H54 (cell line): ENCODE measurements around the gene MOCS3.

Experiments used
- DNase-seq: peaks from one replicate; pipeline ENCODE4 v3.0.0; 2011; ENCODE audit warnings: low spot score, mixed read lengths; ENCODE audit not compliant: insufficient read length
- FAIRE-seq: peaks from 3 replicates; lab custom pipeline; 2011; peaks lifted over from hg19 to GRCh38; lab: Jason Lieb, UNC
- POLR2A ChIP-seq: IDR thresholded peaks from 2 replicates; pipeline ENCODE4 v1.6.1; 2011; ENCODE audit warnings: low read depth, mild to moderate bottlenecking, low read length

MOCS3 gene

GRCh38 chr20:50924261-50924920 is 34.2 kb upstream of the MOCS3 start:
- no peak for FAIRE-seq
- no peak for TF ChIP-seq POLR2A
- DNase-seq: no peak

GRCh38 chr20:50926530-50926929 is 32.1 kb upstream of the MOCS3 start:
- DNase-seq: no peak
- no peak for FAIRE-seq
- TF ChIP-seq POLR2A: no peak

- no peak for TF ChIP-seq POLR2A
- FAIRE-seq: no peak
- no peak for DNase-seq
These were observed 30.1 kb upstream of the MOCS3 start for GRCh38 chr20:50928469-50928868.

- DNase-seq (peak; percentile 76), FAIRE-seq (peak; percentile 98)
- no peak for TF ChIP-seq POLR2A
These were observed 29.1 kb upstream of the MOCS3 start for GRCh38 chr20:50929299-50930138.

- TF ChIP-seq POLR2A: no peak
- FAIRE-seq: no peak
- no peak for DNase-seq
These were observed 28.3 kb upstream of the MOCS3 start for GRCh38 chr20:50930139-50930975.

- no peak for DNase-seq
- no peak for FAIRE-seq
- TF ChIP-seq POLR2A: 0 out of 2 replicates have a peak, but pooled peaks have one; percentile 18
These were observed 27.7 kb upstream of the MOCS3 start for GRCh38 chr20:50930976-50931305.

- peak; percentile 49; the same call in 1 of the 2 replicates for TF ChIP-seq POLR2A
- FAIRE-seq: peak; percentile 43
- peak; percentile 56 for DNase-seq
These were observed 27.2 kb upstream of the MOCS3 start, which contains the start of gene ADNP for GRCh38 chr20:50931306-50932015. Gene ADNP, minus strand, starts transcription at chr20:50931437. Its CDS starts 27,441 bp downstream, at chr20:50903996.

- FAIRE-seq: no peak
- no peak for DNase-seq
- TF ChIP-seq POLR2A: no peak
These were observed 26.6 kb upstream of the MOCS3 start for GRCh38 chr20:50932016-50932485.

GRCh38 chr20:50932691-50933280 is 25.8 kb upstream of the MOCS3 start:
- DNase-seq (no peak), FAIRE-seq (no peak)
- no peak for TF ChIP-seq POLR2A

GRCh38 chr20:50933589-50933988 is 25.0 kb upstream of the MOCS3 start:
- TF ChIP-seq POLR2A: no peak
- FAIRE-seq: no peak
- no peak for DNase-seq

GRCh38 chr20:50943069-50943468 is 15.5 kb upstream of the MOCS3 start:
- no peak for TF ChIP-seq POLR2A
- DNase-seq (no peak), FAIRE-seq (no peak)

- FAIRE-seq: no peak
- DNase-seq: no peak
- TF ChIP-seq POLR2A: no peak
These were observed 10.4 kb upstream of the MOCS3 start for GRCh38 chr20:50948132-50948785.

- no peak for DNase-seq
- no peak for FAIRE-seq
- TF ChIP-seq POLR2A: no peak
These were observed 5.4 kb upstream of the MOCS3 start for GRCh38 chr20:50953196-50953595.
